ENCODE data around the gene SCYL1. TPM values are rescaled to one million over a fixed set of nuclear protein-coding genes. Genes with fewer than 3 reads are reported as not detected.

The SCYL1 gene
- polyA plus RNA-seq, 4 donors: 46.7 to 76.9 (median 61.0) TPM

Other genes starting within 250 kb of the SCYL1 start
- gene CDC42EP2, start 210.2 kb upstream of the SCYL1 start, polyA plus RNA-seq: 10 to 100 TPM; 10.4 to 39.4 (median 25.7) TPM
- gene DPF2, start 191.2 kb upstream of the SCYL1 start, polyA plus RNA-seq: 10 to 100 TPM; 12.5 to 45.0 (median 20.1) TPM
- 1 to 10 TPM; 2.1 to 9.4 (median 3.8) TPM for gene TIGD3, start 170.3 kb upstream of the SCYL1 start, polyA plus RNA-seq
- gene SLC25A45, start 142.4 kb upstream of the SCYL1 start, polyA plus RNA-seq: 10 to 100 TPM; 13.9 to 35.4 (median 22.1) TPM
- gene FRMD8, start 138.4 kb upstream of the SCYL1 start, polyA plus RNA-seq: 10 to 100 TPM; 24.4 to 31.1 (median 26.9) TPM
- gene NEAT1, start 102.3 kb upstream of the SCYL1 start, polyA plus RNA-seq: 1,000 to 10,000 TPM in 2 of 4 donors, 100 to 1,000 TPM in 2; 256 to 3,420 (median 1,041) TPM
- gene MALAT1, start 26.0 kb upstream of the SCYL1 start, polyA plus RNA-seq: 100 to 1,000 TPM; 155 to 454 (median 226) TPM
- gene LTBP3, start 33.3 kb downstream of the SCYL1 start, polyA plus RNA-seq: 10 to 100 TPM in 3 of 4 donors, 1 to 10 TPM in 1; 6.5 to 77.6 (median 21.3) TPM
- 10 to 100 TPM; 27.7 to 49.2 (median 35.0) TPM for gene ZNRD2, start 45.4 kb downstream of the SCYL1 start, polyA plus RNA-seq
- 10 to 100 TPM; 15.9 to 39.2 (median 33.4) TPM for gene FAM89B, start 47.5 kb downstream of the SCYL1 start, polyA plus RNA-seq
- 100 to 1,000 TPM in 1 of 4 donors, 10 to 100 TPM in 3; 36.1 to 131 (median 62.4) TPM for gene EHBP1L1, start 51.0 kb downstream of the SCYL1 start, polyA plus RNA-seq
- 10 to 100 TPM in 1 of 4 donors, under 1 TPM in 2, not detected in 1; 0.84 to 31.1 (median 0.89) TPM for gene KCNK7, start 70.7 kb downstream of the SCYL1 start, polyA plus RNA-seq
- gene MAP3K11, start 89.1 kb downstream of the SCYL1 start, polyA plus RNA-seq: 100 to 1,000 TPM in 2 of 4 donors, 10 to 100 TPM in 2; 66.4 to 180 (median 126) TPM
- gene PCNX3, start 90.7 kb downstream of the SCYL1 start, polyA plus RNA-seq: 10 to 100 TPM; 12.7 to 27.5 (median 22.1) TPM
- 10 to 100 TPM; 21.7 to 45.2 (median 33.1) TPM for gene SIPA1, start 113.0 kb downstream of the SCYL1 start, polyA plus RNA-seq
- 10 to 100 TPM; 32.2 to 46.9 (median 36.7) TPM for gene RELA, start 137.8 kb downstream of the SCYL1 start, polyA plus RNA-seq
- gene KAT5, start 187.2 kb downstream of the SCYL1 start, polyA plus RNA-seq: 10 to 100 TPM; 63.9 to 76.7 (median 71.1) TPM
- gene RNASEH2C, start 195.7 kb downstream of the SCYL1 start, polyA plus RNA-seq: 10 to 100 TPM; 36.9 to 65.1 (median 50.2) TPM